NCI-H1694 treated with DMSO at 0.1 percent for 48 hours (cell line): ENCODE measurements around the gene CCDC51.

ENCODE experiments used
- DNase-seq: peaks from one replicate; lab custom pipeline; 2025; lab: John Stamatoyannopoulos, UW

The CCDC51 gene

DNA sequence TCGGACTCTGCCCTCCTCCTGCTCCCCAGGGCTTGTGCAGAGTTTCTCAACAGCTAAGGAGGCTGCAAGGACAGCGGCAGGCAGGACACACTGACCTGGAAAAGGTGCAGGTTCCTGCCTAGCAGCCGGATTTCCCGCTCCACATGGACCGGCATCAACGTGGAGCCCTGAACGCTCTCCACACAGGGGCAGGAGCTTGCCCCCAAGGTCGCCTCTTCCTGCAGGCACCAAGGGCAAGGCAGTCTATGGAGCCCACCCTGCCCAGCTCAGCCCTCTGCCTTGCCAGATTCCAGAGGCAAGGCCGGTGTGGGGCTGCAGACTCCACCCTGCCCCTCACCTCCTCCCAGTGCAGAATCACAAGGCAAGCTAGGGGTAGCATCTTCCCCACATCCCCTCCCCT lies 20.8 kb downstream of the CCDC51 start:
- no peak for DNase-seq

DNA sequence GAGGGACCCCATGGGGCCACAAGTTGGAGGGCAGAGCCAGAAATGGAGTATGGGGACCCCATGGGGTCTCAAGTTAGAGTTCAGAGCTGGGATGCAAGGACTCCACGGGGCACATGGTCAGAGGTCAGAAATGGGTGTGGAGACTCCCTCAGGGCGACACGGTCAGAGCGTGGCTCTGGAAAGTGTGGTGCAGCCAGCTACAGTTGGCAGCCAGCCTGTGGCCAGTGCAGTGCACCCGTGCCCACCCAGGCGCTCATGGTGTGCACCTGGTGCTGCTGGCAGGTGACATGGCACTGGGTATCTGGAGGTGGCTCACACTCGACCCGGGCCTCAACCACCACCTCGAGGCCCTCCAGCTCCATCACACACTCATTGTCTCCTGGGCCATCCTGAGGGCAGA lies 21.3 kb downstream of the CCDC51 start:
- DNase-seq = no peak

- no peak for DNase-seq
Measured at GRCh38 chr3:48418140-48418539, 21.8 kb downstream of the CCDC51 start.

- no peak for DNase-seq
Measured at GRCh38 chr3:48417529-48418108, 22.3 kb downstream of the CCDC51 start.

- DNase-seq = no peak
Measured at GRCh38 chr3:48416546-48416945, 23.4 kb downstream of the CCDC51 start.

DNA sequence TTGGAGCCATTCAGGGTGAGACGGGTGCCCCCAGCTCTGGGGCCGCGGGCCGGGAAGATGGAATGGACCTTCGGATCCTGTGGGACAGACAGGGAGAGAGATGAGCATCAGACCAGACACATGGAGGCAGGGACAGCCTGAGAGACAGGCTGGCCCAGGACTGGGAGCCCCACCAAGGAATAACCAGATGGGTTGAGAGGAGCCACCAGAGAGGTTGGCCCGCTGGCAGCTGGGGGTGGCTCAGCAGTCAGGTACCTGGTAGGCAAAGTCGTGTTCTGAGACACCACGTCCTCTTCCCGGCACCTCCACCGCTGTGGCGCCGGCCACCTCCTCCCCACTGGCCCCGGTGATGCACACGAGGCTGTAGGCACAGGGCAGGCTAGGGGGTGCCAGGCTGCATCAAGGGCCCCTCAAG lies 23.8 kb downstream of the CCDC51 start:
- DNase-seq = no peak

DNA sequence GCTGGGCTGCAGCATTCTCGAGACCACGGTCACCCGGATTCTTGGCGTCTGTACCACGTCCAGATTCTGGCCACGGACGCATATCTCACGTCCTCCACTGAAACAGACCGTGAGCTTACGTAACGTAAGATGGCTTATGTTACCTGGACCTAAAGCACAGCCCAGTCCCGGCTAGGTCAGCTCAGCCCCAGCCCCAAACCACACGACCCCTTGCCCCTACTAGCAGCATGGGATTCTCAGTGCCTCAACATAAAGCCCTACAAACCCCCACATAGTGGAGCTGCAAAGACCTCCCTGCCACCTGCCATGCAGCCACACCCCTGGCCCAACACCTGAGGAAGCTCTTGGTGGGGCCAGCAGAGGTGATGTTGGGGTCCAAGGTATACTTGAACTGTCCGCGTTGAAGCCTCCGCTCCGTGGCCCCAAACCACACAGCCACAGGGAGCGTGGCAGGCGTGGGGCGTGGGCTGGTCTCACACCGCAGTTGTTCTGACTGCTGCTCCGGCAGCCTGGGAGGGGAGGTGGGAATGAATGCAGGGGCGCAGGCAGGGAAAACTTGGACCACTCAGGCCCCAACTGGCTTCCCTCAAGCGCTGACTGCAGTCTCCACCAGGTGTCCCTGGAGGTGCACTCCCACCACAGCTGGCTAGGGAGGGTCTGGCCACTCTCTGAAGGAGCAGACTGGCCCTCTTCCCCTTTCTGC lies 24.5 kb downstream of the CCDC51 start:
- DNase-seq = no peak

GRCh38 chr3:48414376-48415250 lies 25.3 kb downstream of the CCDC51 start:
- no peak for DNase-seq

DNA sequence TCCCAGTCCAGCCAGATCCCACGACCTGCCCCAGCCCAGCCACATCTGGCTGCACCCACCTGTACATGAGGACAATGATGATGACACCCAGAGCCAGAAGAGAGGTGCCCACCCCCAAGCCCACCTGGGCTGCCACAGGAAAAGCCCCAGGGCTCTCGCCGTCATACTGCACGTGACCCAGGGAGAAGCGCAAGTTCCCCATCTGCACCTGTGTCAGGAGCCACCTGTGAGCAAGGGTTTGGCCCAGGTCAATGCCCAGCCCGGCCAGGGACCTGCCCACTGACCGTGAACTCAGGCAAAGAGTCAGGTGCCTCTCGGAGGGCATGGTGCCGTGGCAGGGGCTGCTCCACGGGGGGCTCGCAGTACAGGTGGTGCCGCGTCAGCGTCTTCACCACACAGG lies 26.3 kb downstream of the CCDC51 start:
- DNase-seq = no peak

DNA sequence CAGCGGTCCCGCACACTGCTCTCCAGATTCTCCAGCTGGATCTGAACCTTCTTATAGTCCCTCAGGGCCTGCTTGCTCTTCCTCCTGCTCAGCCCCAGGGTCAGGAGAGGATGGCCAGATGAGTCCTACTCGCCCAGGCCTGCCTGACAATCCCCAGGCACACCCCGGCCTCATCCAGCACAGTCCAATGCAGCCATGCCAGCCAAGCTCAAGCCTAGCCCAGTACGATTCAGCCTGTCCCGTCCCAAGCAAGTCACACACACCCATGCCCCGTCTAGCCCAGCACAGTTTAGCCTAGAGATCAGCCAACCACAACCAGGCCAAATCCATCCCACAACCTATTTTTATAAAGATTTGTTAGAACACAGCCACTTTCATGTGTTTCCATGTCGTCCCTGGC lies 26.8 kb downstream of the CCDC51 start:
- DNase-seq = no peak

- DNase-seq = no peak
Measured at GRCh38 chr3:48412375-48413001, 27.4 kb downstream of the CCDC51 start.

DNA sequence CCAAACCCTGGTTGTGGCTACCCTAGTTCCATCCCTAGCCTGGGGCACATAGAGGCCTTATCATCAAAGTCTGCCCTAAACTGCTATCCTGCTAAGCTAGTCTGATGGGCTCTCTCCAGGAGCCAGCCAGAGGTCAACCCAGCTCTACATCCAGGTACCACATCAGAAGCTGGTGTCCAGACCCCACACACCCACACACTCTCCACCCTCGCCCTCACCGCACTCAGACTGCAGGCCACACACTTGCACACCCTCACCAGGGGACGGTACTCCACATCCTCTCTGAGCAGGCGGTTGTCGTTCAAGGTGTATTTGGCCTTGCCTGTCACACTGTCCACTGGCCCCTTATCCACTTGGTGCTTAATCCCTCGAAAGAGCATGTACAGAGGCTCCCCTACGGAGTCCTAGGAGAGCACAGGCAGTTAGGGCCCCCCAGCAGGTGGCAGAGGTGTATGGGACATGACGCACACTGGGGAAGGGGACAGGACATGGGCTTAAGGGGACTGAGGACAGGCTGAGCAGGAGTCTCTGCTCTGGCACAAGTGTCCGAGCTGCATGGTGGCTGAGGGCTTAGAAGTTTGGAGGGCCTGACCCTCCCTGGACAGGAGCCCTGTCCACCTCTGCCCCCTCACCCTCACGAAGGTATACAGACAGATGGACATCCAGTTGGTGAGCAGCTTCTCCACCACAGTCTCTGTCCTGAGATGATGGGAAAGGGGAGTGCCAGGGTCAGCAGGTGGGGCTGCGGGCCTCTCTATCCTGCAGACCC lies 28.1 kb downstream of the CCDC51 start:
- DNase-seq = no peak

DNA sequence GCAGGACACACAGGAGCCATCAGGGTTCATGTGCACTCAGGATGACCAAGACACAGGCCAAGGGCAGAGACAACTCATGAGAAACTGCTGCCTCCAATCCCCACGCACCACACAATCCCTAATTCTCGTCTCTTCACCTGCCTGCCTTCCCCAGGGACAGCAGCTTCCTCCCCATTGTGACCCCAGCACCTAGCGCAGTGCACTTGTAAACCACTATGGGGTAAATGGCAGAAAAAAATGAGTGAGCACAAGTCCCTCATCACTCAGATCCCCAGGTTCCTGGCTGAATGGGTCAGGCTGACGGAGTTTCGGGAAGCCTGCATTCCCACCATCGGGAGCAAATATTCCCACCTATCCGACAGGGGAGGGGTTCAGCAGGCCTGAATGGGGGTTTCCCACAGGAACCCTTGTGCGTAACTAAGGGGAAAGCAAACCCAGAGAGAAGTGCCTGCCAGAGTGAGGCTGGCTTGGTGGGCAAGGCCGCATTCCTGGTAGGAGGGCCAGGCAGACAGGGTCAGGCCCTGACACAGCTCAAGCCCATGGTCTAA lies 28.8 kb downstream of the CCDC51 start:
- no peak for DNase-seq

- DNase-seq = no peak
Measured at GRCh38 chr3:48410205-48411040, 29.5 kb downstream of the CCDC51 start.

- no peak for DNase-seq
Measured at GRCh38 chr3:48409291-48410201, 30.4 kb downstream of the CCDC51 start.

GRCh38 chr3:48408823-48409281 lies 31.1 kb downstream of the CCDC51 start:
- no peak for DNase-seq

GRCh38 chr3:48407542-48408099 lies 32.3 kb downstream of the CCDC51 start:
- no peak for DNase-seq

- no peak for DNase-seq
Measured at GRCh38 chr3:48406443-48407431, 33.2 kb downstream of the CCDC51 start.
